ENCODE measurements around the gene PADI4. TPM values are rescaled to one million over a fixed set of nuclear protein-coding genes. Genes with fewer than 3 reads are reported as not detected.

PADI4 gene
- total RNA-seq = 0.23 TPM

GRCh38 chr1:17307946-17308345 is at the start of gene PADI4:
Gene PADI4, plus strand, starts transcription at chr1:17308197. Its CDS starts 26 bp downstream, at chr1:17308223.
- DNase-seq (ENCODE audit: low spot score) = no peak

GRCh38 chr1:17258758-17259130 is 49.3 kb upstream of the PADI4 start:
- DNase-seq (ENCODE audit: low spot score) = no peak

GRCh38 chr1:17259233-17259873 is 48.6 kb upstream of the PADI4 start:
- DNase-seq (ENCODE audit: low spot score) = no peak

- no peak for DNase-seq (ENCODE audit: low spot score)
Measured at GRCh38 chr1:17260264-17260663, 47.7 kb upstream of the PADI4 start.

- no peak for DNase-seq (ENCODE audit: low spot score)
Measured at GRCh38 chr1:17260738-17261137, 47.3 kb upstream of the PADI4 start.

- no peak for DNase-seq (ENCODE audit: low spot score)
Measured at GRCh38 chr1:17263936-17264335, 44.1 kb upstream of the PADI4 start.

- DNase-seq (ENCODE audit: low spot score) = no peak
Measured at GRCh38 chr1:17264470-17264869, 43.5 kb upstream of the PADI4 start.

- no peak for DNase-seq (ENCODE audit: low spot score)
Measured at GRCh38 chr1:17265162-17265561, 42.8 kb upstream of the PADI4 start.

- no peak for DNase-seq (ENCODE audit: low spot score)
Measured at GRCh38 chr1:17265950-17266349, 42.0 kb upstream of the PADI4 start.

GRCh38 chr1:17270891-17271765 is 36.9 kb upstream of the PADI4 start:
- DNase-seq (ENCODE audit: low spot score) = no peak

GRCh38 chr1:17272066-17272465 is 35.9 kb upstream of the PADI4 start:
- no peak for DNase-seq (ENCODE audit: low spot score)

- DNase-seq (ENCODE audit: low spot score) = no peak
Measured at GRCh38 chr1:17272646-17273045, 35.4 kb upstream of the PADI4 start.

GRCh38 chr1:17273096-17273495 is 34.9 kb upstream of the PADI4 start:
- no peak for DNase-seq (ENCODE audit: low spot score)

- no peak for DNase-seq (ENCODE audit: low spot score)
Measured at GRCh38 chr1:17274186-17275170, 33.5 kb upstream of the PADI4 start.

GRCh38 chr1:17276568-17276967 is 31.4 kb upstream of the PADI4 start:
- no peak for DNase-seq (ENCODE audit: low spot score)

- DNase-seq (ENCODE audit: low spot score) = no peak
Measured at GRCh38 chr1:17277511-17278159, 30.4 kb upstream of the PADI4 start.

GRCh38 chr1:17278996-17279830 is 28.8 kb upstream of the PADI4 start:
- no peak for DNase-seq (ENCODE audit: low spot score)

- no peak for DNase-seq (ENCODE audit: low spot score)
Measured at GRCh38 chr1:17280436-17280835, 27.6 kb upstream of the PADI4 start.

GRCh38 chr1:17280894-17281293 is 27.1 kb upstream of the PADI4 start:
- DNase-seq (ENCODE audit: low spot score) = no peak

GRCh38 chr1:17281775-17282181 is 26.2 kb upstream of the PADI4 start:
- no peak for DNase-seq (ENCODE audit: low spot score)

GRCh38 chr1:17282836-17283235 is 25.2 kb upstream of the PADI4 start:
- no peak for DNase-seq (ENCODE audit: low spot score)

Measured in ureter (tissue), 1 donor.